ENCODE results near the gene OPRL1.

OPRL1 gene

DNA sequence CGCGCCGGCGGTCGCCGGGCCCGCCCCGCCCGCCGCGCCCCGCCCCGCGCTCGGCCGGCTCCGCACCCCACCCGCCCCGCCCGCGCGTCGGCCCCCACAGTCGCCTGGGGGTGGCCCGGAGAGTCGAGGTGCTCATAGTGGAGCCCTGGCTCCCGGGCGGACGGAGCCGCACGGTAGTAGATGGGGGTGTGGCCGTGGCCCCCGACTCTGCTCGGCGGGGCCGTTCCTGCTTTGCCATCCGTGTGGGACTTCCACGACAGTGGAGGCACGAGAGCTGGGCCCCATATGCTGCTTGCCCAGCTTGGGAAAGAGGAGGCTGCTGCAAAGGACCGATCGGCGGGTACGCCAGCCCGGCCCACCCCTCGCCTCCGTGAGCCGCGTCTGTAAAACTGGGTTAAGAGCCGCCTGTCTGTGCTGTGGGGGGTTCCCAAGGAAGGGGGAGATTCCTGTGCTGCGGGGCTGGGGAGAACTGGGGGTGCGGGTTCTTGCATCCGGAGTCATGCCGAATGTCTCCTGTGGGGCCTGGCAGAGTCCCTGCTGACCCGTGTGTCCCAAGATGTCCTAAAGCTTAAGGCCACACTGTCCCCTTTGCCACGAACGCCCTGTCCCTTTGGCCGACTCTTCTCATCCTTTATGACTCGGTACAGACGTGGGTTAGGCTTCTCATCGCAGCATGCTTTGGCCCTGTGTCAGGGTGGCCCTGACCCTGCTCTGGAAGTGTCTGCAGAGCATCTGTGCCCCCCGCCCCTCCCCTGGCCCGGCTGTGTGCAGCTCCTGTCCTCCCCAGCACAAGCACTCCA is at the start of gene OPRL1:
Gene OPRL1 (plus strand): TSS at position 70 of the 800 bp plus-strand sequence. CDS start 12,639 bp downstream, outside the sequence.
- DNase-seq, result no peak

DNA sequence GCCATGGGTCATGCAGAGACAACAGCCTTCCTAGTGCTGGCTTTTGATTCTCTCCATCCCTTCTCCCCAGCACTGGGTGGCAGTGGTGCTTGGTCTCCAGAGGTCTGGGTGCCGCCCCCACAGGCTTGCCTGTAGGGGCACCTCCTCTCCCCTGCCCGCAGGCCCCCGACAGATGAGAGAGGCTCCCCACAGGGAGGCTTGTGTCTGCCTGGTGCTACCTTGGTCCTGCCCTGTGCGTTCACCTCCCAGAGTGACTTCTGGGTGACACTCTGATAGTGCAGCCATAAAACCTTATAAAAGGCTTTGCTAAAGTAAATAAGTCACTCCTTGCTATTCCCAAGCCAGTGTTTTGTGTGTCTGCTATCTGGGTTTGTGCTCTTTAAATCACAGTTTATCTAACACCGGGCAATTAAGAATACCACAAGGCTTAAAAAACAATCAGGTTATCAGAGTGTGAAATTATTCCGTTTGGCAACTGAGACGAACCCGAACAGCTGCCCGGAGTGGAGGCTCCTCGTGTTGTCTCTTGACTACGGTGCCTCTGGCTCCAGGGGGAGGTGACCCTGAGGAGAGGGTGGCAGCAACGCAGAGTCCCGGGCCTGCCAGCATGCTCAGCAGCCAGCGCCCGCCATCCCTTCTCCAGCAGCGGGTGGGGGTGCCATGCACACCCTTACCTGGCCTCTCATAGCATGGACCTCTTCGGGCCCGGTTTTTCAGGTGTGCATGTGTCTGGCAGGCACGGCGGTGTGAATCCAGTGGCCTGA is 49.3 kb upstream of the OPRL1 start:
- no peak for DNase-seq

GRCh38 chr20:64031822-64032314 is 48.0 kb upstream of the OPRL1 start:
- DNase-seq, result no peak

GRCh38 chr20:64032706-64033624 is 46.9 kb upstream of the OPRL1 start:
- DNase-seq, result no peak

- no peak for DNase-seq
Observed at GRCh38 chr20:64033981-64034493, 45.8 kb upstream of the OPRL1 start.

- no peak for DNase-seq
Observed at GRCh38 chr20:64035066-64035932, 44.6 kb upstream of the OPRL1 start.

DNA sequence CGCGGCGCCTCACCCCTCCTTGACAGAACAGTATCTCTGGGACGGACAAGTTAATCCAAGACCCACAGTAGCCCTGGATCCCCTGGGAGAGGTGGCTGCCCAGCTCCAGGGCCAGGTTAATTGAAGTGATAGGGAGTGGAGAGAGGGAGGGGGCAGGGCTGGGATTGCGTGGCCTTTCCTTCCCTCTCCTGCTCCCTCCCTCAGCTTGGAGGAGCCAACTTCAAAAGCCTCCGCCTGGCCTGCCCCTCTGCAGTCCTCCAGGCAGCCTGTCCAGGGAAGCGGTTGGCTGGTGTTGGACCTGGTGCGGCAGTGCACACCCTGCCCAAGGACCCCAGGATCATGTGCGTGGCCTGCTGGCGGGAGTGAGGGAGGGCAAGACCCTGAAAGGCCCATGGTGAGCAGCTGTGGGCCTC is 43.9 kb upstream of the OPRL1 start, which contains the start of gene C20orf204:
Gene C20orf204 (plus strand): TSS at position 250 of the 413 bp plus-strand sequence. CDS start 142 bp downstream, at position 392.
- no peak for DNase-seq

- DNase-seq, result no peak
Observed at GRCh38 chr20:64036346-64037198, 43.3 kb upstream of the OPRL1 start.

- DNase-seq, result no peak
Observed at GRCh38 chr20:64037199-64037497, 42.7 kb upstream of the OPRL1 start.

DNA sequence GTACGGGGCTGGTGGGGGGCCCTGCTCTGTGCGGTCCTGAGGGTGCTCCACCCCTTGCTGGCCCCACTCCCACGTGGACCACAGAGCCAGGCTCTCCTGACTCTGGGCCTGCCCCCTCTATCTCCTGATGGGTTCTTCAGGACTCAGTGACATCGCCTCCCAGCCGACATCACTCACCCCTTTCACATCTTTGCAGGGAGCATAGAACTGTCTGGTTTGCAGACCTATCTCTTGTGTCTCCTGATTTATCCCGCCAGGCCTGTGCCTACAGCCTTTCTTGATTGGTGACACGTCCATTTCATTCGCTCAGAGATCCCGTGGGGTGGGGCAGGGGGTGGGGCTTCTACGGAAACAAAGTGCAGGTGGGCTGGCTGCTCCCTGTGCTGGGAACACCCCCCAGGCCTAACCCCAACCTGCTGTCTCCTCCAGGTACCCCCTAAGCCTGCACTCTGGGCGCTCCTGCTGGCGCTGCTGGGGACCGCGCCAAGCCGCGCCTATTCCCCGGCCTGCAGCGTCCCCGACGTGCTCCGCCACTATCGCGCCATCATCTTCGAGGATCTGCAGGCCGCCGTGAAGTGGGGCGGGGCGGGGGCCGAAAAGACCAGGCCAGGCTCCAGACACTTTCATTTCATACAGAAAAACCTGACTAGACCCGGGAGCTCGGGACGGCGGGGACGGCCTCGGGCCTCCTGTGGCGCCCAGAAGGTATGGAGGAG is 42.2 kb upstream of the OPRL1 start:
- DNase-seq, result peak in 1 of 2 experiments; percentile 28

GRCh38 chr20:64038224-64038564 is 41.7 kb upstream of the OPRL1 start:
- no peak for DNase-seq

DNA sequence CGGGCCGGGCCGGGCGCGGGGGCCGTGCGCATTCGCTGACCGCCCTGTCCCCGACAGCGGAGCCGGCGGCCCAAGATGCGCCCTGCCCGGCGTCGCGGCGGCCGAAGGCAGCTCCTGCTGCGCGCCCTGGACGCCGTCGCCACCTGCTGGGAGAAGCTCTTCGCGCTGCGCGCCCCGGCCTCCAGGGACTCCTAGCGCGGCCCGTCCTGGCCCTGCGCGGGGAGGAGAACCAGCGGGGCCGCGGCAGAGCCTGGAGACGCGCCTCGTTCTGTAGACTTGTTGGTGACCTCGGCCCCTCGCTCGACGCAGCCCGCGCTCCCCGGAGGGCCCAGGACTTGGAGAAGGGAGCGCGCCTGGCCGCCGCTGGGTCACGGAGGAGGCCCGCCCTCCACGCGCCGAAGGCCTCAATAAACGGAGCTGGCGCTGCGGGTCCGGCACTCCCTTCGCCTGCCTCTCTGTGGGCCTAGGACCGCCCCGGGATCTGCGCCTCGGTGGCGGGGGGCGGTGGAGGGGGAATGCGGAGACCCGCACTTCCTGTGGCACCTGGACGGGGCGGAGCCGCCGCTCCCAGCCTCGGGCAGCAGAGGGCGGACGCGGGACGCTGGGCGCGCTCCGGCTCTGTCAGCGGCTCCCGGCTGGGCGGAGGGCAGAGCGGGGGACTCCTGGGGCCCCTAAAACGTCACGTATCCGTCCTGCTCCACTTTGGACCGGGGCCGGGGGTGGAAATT is 41.2 kb upstream of the OPRL1 start:
- peak; percentile 65 to 66 for DNase-seq

GRCh38 chr20:64039293-64040160 is 40.4 kb upstream of the OPRL1 start:
- DNase-seq, result no peak

DNA sequence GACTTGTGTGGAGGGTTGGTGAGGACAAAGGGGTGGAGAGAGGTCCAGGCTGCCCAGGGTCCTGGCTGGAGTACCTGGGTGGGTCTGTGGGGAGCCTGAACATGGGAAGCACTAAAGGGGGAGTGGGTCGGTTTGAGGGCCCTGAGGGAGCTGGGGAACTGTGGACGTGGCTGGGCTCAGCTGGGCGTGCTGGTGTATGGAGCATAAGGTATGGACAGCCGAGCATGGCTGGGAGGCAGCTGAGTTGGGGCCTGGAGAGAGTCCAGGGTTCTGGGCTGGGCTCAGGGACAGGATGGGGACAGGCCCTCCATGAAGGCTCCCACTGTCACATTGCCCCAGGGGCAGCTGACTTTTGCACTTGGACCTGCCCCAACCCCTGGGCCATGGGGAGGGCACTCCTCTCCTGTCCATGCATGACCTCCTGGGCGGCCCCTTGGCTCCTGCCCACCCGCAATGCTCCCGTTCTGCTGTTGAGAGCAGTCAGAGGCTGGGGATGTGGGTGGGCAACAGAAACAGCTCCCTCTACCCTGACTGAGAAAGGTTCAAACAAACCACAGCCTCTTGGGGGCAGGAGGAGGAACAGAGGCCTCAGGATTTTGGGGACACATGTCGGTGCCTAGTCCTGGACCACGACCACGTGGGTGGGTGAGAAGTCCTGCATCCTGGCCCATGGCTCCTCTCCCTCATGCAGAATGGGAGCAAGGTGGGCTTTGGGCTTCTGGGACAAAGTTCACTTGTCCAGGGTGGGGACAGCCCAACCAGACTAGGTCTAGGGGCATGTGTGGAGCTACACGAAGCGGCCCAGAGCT is 39.4 kb upstream of the OPRL1 start:
- no peak for DNase-seq

DNA sequence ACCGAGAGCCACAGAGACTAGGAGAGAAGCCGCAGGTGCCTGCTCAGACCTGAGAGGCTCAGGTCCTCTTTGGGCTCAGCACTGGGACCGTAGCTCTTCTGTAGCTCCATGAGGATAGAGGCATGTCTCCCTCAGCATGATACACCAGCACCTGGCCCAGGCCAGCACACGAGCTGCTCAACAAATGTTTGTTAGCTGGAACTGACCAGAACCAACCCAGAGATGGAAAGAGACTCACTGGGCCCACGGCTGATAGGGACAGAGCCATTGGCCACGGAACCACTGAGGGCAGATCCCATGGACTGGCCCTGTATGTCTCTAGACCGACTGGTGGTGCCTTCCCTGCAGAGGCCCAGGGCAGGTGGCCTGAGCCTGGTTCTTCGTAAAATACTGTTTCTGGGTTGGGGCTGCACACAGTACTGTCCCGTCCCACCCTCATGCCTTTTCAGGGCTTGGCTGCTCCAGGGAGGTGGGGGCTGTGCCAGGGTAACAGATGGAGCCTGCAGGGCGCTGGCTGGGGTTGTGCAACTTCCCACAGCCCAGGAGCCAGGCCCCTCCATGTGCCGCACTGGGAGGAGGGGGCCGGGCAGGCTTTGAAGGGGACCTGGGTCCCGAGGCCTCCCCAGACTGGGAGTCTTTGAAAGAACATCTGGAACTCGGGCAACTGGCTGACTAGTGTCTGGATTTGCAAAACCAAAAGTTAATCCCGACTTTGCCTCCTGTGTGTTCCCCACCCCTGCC is 38.7 kb upstream of the OPRL1 start:
- DNase-seq, result no peak

- no peak for DNase-seq
Observed at GRCh38 chr20:64041781-64042053, 38.2 kb upstream of the OPRL1 start.
